A673 (cell line): ENCODE measurements around the gene NCAM2. TPM values are rescaled to one million over a fixed set of nuclear protein-coding genes. Genes with fewer than 3 reads are reported as not detected.

Experiments
- BruUV-seq: library from RNA; stranded (reverse); fragments of 400-500 nt; replicated peaks from 2 replicates; lab custom pipeline; 2021; lab: Mats Ljungman, UMichigan
- CTCF ChIA-PET: fragments of 300-600 bp; sonication (Branson Sonifier 250); formaldehyde crosslinking; loops from one replicate; lab custom pipeline; 2022; ENCODE audit warnings: antibody characterized with exemption; lab: Charles Lee
- POLR2A ChIA-PET: fragments of 300-600 bp; sonication (Branson Sonifier 250); formaldehyde crosslinking; loops from one replicate; lab custom pipeline; 2022; ENCODE audit warnings: antibody characterized with exemption; ENCODE audit not compliant: low non-redundant PET; lab: Charles Lee
- DNase-seq: peaks from one replicate; pipeline ENCODE4 v3.0.0-alpha.2; 2015; ENCODE audit warnings: low spot score
- H3K27ac ChIP-seq: fragments of 200-600 bp; sonication (generic); 2 replicates; pipeline ENCODE4 v1.5.1; 2016; ENCODE audit warnings: mixed run types, low read depth, mild to moderate bottlenecking, mixed read lengths, antibody characterized with exemption, low read length; ENCODE audit not compliant: poor library complexity, severe bottlenecking
- H3K27me3 ChIP-seq: fragments of 200-600 bp; sonication (generic); replicated peaks from 2 replicates; pipeline ENCODE4 v1.6.1; 2017; ENCODE audit warnings: mixed run types, low read depth, mild to moderate bottlenecking, mixed read lengths, antibody characterized with exemption, low read length; ENCODE audit not compliant: insufficient read depth, poor library complexity
- H3K36me3 ChIP-seq: fragments of 200-600 bp; sonication (generic); 2 replicates; pipeline ENCODE4 v1.6.1; 2016; ENCODE audit warnings: mixed run types, mild to moderate bottlenecking, mixed read lengths, antibody characterized with exemption, low read length; ENCODE audit not compliant: insufficient read depth, poor library complexity, severe bottlenecking
- H3K4me1 ChIP-seq: fragments of 200-600 bp; sonication (generic); 2 replicates; pipeline ENCODE4 v1.6.1; 2017; ENCODE audit warnings: mixed run types, mild to moderate bottlenecking, mixed read lengths, antibody characterized with exemption, low read length; ENCODE audit not compliant: insufficient read depth, poor library complexity, severe bottlenecking
- H3K4me3 ChIP-seq: fragments of 200-600 bp; sonication (generic); 2 replicates; pipeline ENCODE4 v1.5.1; 2016; ENCODE audit warnings: low read depth, mixed run types, mild to moderate bottlenecking, mixed read lengths, low read length; ENCODE audit not compliant: poor library complexity, severe bottlenecking
- H3K9me3 ChIP-seq: fragments of 200-600 bp; sonication (generic); 2 replicates; pipeline ENCODE4 v1.6.1; 2016; ENCODE audit warnings: mixed run types, low read depth, mild to moderate bottlenecking, mixed read lengths, antibody characterized with exemption, low read length; ENCODE audit not compliant: poor library complexity, severe bottlenecking
- CTCF ChIP-seq: fragments of 300-800, 200-600 bp; sonication (generic); conservative IDR thresholded peaks from 2 replicates; pipeline ENCODE4 v1.5.1; 2017; ENCODE audit warnings: low read depth, mild to moderate bottlenecking, antibody characterized with exemption, low read length, moderate library complexity, mixed read lengths
- EZH2 ChIP-seq: fragments of 200-600 bp; sonication (generic); IDR thresholded peaks from 2 replicates; pipeline ENCODE4 v1.6.1; 2017; ENCODE audit warnings: borderline replicate concordance, low read depth, mild to moderate bottlenecking, mixed read lengths, antibody characterized with exemption, low read length; ENCODE audit not compliant: poor library complexity, severe bottlenecking
- intact Hi-C: fragments of 100-400 bp; cut with micrococcal nuclease; formaldehyde crosslinking; loops from one replicate; pipeline ENCODE4 v1.10.0; 2022; ENCODE audit not compliant: unreplicated experiment
- total RNA-seq: library from RNA; stranded (reverse); gene quantifications from 2 replicates; pipeline ENCODE4 v1.2.3, GENCODE V29; 2021

Gene NCAM2
- total RNA-seq, 1 experiment from 2014 or later = 38.2 TPM

DNA sequence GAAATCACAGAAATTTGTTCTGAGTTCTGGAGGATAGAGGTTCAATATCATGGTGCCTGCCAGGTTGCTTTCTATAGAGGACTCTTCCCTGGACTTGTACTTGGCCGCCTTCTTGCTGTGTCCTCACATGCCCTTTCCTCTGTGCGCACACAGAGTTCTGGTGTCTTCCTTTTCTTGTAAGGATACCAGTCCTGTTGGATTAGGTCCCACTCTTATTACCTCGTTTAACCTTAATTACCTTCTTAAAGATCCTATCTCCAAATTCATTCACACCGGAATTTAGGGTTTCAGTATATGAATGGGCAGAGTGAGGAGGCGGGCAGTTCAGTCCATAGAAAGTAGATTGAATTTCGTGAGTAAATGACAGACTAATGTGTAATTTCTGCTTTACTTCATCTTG is 413.9 kb downstream of the NCAM2 start:
- intact Hi-C loops = no loop called here
- no peaks in the 10 kb centered on the region for H3K27me3 ChIP-seq
- CTCF ChIA-PET = no interaction called here
- TF ChIP-seq CTCF = no peak
- no peak for TF ChIP-seq EZH2
- no TSS peak for BruUV-seq
- H3K36me3 ChIP-seq = no peaks in the 10 kb centered on the region
- POLR2A ChIA-PET = no interaction called here
- no peaks in the 10 kb centered on the region for H3K4me1 ChIP-seq
- H3K27ac ChIP-seq = no peak overlapping the region
- DNase-seq = no peak
- H3K4me3 ChIP-seq = no peak overlapping the region
- no peaks in the 10 kb centered on the region for H3K9me3 ChIP-seq

- no peak for DNase-seq
- POLR2A ChIA-PET = no interaction called here
- no peaks in the 10 kb centered on the region for H3K9me3 ChIP-seq
- no peak overlapping the region for H3K4me3 ChIP-seq
- BruUV-seq = no TSS peak
- CTCF ChIA-PET = no interaction called here
- no peaks in the 10 kb centered on the region for H3K36me3 ChIP-seq
- no peaks in the 10 kb centered on the region for H3K27me3 ChIP-seq
- no peaks in the 10 kb centered on the region for H3K4me1 ChIP-seq
- intact Hi-C loops = no loop called here
- H3K27ac ChIP-seq = no peak overlapping the region
- TF ChIP-seq EZH2 = no peak
- TF ChIP-seq CTCF = no peak
Observed at GRCh38 chr21:21415741-21416140, 417.5 kb downstream of the NCAM2 start.

DNA sequence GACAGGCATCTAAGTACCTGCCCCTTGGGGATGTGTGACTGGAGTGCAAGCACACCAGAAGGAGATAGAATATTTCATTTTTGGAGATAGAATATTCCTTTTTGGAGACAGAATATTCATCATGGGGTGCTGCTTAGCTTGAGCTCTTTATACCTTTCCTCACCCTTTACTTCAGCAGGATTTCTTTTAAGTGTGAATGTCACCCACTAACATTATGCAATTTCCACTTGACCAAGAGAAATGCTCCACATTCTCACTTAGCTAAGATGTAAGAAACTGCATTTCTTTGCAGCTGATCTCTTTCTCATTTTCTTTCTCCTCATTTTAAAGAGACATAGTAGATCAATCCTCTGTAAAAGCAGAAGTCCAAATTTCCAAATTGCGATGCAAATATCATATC is 436.7 kb downstream of the NCAM2 start:
- H3K4me3 ChIP-seq = no peak overlapping the region
- CTCF ChIA-PET = no interaction called here
- TF ChIP-seq CTCF (no peak), EZH2 (no peak)
- H3K4me1 ChIP-seq = no peaks in the 10 kb centered on the region
- intact Hi-C loops = no loop called here
- H3K9me3 ChIP-seq = no peaks in the 10 kb centered on the region
- H3K27me3 ChIP-seq = no peaks in the 10 kb centered on the region
- no peak overlapping the region for H3K27ac ChIP-seq
- DNase-seq = no peak
- no peaks in the 10 kb centered on the region for H3K36me3 ChIP-seq
- POLR2A ChIA-PET = no interaction called here
- no TSS peak for BruUV-seq
